Measurements from ENCODE around the gene PCDHGA4.
A peak's percentile ranks its signal among the peaks of the same experiment; 100 is the strongest.
"Not testable (repeated sequence)": the region's sequence is repeated elsewhere in the genome, so short reads cannot be mapped to it uniquely, and the experiment has no call there.

PCDHGA4 gene

DNA sequence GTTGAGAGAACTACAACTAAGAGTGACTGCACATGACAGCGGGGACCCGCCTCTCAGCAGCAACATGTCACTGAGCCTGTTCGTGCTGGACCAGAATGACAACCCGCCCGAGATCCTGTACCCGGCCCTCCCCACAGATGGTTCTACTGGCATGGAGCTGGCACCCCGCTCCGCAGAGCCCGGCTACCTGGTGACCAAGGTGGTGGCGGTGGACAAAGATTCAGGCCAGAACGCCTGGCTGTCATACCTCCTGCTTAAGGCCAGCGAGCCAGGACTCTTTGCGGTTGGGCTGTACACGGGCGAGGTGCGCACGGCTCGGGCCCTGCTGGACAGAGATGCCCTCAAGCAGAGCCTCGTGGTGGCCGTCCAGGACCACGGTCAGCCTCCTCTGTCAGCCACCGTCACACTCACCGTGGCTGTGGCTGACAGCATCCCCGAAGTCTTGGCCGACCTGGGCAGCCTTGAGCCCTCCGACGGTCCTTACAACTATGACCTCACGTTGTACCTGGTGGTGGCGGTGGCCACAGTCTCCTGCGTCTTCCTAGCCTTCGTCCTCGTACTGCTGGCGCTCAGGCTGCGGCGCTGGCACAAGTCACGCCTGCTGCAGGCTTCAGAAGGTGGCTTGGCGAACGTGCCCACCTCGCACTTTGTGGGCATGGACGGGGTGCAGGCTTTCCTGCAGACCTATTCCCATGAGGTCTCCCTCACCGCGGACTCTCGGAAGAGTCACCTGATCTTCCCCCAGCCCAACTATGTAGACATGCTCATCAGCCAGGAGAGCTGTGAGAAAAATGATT lies 29.8 kb downstream of the PCDHGA4 start:
- no peak for DNase-seq

DNA sequence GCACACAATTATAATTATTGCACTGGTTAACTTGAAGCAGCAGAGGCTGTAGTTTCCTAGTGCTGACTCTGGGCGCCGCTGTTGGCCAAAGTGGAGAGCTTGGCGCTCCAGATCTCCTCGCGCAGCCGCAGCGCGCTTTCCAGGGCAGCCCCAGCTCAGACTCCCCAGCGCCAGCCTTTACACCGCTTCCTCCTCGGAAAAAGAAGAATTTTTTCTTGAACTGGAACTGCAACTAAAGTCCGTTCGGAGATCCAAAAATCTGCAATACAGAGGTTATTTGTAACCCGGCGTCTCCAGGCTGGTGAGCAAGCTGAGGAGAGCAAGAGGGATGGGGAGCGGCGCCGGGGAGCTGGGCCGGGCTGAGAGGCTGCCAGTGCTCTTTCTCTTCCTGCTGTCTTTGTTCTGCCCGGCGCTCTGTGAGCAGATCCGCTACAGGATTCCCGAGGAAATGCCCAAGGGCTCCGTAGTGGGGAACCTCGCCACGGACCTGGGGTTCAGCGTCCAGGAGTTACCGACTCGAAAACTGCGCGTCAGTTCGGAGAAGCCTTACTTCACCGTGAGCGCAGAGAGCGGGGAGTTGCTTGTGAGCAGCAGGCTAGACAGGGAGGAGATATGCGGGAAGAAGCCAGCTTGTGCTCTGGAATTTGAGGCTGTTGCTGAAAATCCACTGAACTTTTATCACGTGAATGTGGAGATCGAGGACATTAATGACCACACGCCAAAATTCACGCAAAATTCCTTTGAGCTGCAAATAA lies 32.9 kb downstream of the PCDHGA4 start, which contains the start of gene PCDHGB4:
Gene PCDHGB4, plus strand, starts transcription at position 142 of the 755 bp plus-strand sequence. Its CDS starts 187 bp downstream, at position 329.
- peak; percentile 39 for DNase-seq

DNA sequence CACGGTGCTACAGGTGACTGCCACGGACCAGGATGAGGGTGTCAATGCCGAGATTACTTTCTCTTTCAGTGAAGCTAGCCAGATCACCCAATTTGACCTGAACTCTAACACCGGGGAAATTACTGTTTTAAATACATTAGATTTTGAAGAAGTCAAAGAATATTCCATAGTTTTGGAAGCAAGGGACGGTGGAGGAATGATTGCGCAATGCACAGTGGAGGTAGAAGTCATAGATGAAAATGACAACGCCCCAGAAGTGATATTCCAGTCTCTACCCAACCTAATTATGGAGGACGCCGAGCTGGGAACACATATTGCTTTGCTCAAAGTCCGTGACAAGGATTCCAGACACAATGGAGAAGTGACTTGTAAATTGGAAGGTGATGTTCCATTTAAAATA lies 33.8 kb downstream of the PCDHGA4 start:
- no peak for DNase-seq

DNA sequence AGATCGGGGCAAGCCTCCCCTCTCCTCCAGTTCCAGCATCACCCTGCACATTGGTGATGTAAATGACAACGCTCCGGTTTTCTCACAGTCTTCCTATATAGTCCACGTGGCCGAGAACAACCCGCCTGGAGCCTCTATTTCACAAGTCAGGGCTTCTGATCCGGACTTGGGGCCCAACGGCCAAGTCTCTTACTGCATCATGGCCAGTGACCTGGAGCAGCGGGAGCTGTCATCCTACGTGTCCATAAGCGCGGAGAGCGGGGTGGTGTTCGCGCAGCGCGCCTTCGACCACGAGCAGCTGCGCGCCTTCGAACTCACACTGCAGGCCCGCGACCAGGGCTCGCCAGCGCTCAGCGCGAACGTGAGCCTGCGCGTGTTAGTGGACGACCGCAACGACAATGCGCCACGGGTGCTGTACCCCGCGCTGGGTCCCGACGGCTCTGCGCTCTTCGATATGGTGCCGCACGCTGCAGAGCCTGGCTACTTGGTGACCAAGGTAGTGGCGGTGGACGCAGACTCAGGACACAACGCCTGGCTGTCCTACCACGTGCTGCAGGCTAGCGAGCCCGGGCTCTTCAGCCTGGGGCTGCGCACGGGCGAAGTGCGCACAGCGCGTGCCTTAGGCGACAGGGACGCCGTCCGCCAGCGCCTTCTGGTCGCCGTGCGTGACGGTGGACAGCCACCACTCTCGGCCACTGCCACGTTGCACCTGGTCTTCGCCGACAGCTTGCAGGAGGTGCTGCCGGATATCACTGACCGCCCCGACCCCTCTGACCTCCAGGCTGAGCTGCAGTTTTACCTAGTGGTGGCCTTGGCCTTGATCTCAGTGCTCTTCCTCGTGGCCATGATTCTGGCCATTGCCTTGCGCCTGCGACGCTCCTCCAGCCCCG lies 34.6 kb downstream of the PCDHGA4 start:
- DNase-seq, result no peak

DNA sequence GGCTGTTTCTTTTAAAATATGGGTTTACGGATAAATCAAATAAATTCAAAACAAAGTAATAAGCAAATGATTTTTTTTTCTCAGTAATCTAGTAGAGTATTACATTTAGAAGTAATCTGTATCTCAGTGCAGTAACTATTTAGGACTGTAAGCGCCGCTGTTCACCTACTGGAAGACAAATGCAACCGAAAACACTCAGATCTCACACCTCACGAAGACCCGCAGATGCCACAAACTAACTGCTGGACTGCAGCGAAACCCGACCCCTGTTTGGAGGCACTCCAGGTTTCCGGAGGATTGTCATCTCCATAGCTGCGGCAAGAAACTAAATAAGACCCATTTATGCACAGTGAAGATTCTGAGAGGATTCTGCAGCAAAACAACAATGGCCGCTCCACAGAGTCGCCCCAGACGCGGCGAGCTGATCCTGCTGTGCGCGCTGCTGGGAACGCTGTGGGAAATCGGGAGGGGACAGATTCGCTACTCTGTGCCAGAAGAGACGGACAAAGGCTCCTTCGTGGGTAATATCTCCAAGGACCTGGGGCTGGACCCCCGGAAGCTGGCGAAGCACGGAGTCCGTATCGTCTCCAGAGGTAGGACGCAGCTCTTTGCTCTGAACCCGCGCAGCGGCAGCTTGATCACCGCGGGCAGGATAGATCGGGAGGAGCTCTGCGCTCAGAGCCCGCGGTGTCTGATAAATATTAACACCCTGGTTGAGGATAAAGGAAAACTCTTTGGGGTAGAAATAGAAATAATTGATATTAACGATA lies 37.8 kb downstream of the PCDHGA4 start, which contains the start of gene PCDHGA8:
Gene PCDHGA8, plus strand, starts transcription at position 205 of the 770 bp plus-strand sequence. Its CDS starts 181 bp downstream, at position 386.
- DNase-seq, result no peak

DNA sequence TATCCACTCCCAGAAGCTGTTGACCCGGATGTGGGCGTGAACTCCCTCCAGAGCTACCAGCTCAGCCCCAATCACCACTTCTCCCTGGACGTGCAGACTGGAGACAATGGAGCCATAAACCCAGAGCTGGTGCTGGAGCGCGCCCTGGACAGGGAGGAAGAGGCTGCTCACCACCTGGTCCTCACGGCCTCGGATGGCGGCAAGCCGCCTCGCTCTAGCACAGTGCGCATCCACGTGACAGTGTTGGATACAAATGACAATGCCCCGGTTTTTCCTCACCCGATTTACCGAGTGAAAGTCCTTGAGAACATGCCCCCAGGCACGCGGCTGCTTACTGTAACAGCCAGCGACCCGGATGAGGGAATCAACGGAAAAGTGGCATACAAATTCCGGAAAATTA lies 38.4 kb downstream of the PCDHGA4 start:
- DNase-seq, result no peak

DNA sequence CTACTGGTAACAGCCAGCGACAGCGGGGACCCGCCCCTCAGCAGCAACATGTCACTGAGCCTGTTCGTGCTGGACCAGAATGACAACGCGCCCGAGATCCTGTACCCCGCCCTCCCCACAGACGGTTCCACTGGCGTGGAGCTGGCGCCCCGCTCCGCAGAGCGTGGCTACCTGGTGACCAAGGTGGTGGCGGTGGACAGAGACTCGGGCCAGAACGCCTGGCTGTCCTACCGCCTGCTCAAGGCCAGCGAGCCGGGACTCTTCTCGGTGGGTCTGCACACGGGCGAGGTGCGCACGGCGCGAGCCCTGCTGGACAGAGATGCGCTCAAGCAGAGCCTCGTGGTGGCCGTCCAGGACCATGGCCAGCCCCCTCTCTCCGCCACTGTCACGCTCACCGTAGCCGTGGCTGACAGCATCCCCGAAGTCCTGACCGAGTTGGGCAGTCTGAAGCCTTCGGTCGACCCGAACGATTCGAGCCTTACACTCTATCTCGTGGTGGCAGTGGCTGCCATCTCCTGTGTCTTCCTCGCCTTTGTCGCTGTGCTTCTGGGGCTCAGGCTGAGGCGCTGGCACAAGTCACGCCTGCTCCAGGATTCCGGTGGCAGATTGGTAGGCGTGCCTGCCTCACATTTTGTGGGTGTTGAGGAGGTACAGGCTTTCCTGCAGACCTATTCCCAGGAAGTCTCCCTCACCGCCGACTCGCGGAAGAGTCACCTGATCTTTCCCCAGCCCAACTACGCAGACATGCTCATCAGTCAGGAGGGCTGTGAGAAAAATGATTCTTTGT lies 39.8 kb downstream of the PCDHGA4 start:
- not testable (repeated sequence) for DNase-seq

DNA sequence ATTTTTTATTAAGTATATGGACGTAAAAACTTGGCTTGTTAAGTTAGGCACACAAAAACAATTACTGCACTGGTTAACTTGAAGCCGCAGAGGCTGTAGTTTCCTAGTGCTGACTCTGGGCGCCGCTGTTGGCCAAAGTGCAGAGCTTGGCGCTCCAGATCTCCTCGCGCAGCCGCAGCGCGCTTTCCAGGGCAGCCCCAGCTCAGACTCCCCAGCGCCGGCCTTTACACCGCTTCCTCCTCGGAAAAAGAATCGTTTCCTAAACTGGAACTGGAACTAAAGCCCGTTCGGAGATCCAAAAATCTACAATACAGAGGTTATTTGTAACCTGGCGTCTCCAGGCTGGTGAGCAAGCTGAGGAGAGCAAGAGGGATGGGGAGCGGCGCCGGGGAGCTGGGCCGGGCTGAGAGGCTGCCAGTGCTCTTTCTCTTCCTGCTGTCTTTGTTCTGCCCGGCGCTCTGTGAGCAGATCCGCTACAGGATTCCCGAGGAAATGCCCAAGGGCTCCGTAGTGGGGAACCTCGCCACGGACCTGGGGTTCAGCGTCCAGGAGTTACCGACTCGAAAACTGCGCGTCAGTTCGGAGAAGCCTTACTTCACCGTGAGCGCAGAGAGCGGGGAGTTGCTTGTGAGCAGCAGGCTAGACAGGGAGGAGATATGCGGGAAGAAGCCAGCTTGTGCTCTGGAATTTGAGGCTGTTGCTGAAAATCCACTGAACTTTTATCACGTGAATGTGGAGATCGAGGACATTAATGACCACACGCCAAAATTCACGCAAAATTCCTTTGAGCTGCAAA lies 43.1 kb downstream of the PCDHGA4 start, which contains the start of gene PCDHGB5:
Gene PCDHGB5, plus strand, starts transcription at position 192 of the 796 bp plus-strand sequence. Its CDS starts 181 bp downstream, at position 373.
- DNase-seq, result peak; percentile 42

DNA sequence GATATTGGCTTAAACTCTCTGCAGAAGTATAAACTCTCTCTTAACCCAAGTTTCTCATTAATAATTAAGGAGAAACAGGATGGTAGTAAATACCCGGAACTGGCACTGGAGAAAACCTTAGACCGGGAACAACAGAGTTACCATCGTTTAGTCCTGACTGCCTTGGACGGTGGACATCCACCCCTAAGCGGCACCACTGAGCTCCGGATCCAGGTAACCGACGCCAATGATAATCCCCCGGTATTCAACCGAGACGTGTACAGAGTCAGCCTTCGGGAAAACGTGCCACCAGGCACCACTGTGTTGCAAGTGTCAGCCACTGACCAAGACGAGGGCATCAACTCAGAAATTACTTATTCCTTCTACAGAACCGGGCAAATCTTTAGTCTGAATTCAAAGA lies 43.8 kb downstream of the PCDHGA4 start:
- DNase-seq, result no peak

DNA sequence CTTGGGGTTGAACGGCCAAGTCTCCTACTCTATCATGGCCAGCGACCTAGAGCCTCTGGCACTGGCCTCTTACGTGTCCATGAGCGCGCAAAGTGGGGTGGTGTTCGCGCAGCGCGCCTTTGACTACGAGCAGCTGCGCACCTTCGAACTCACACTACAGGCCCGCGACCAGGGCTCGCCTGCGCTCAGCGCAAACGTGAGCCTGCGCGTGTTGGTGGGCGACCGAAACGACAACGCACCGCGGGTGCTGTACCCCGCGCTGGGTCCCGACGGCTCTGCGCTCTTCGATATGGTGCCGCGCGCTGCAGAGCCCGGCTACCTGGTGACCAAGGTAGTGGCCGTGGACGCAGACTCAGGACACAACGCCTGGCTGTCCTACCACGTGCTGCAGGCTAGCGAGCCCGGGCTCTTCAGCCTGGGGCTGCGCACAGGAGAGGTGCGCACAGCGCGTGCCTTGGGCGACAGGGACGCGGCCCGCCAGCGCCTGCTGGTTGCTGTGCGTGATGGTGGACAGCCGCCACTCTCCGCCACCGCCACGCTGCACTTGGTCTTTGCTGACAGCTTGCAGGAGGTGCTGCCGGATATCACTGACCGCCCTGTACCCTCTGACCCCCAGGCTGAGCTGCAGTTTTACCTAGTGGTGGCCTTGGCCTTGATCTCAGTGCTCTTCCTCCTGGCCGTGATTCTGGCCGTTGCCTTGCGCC lies 44.9 kb downstream of the PCDHGA4 start:
- no peak for DNase-seq

DNA sequence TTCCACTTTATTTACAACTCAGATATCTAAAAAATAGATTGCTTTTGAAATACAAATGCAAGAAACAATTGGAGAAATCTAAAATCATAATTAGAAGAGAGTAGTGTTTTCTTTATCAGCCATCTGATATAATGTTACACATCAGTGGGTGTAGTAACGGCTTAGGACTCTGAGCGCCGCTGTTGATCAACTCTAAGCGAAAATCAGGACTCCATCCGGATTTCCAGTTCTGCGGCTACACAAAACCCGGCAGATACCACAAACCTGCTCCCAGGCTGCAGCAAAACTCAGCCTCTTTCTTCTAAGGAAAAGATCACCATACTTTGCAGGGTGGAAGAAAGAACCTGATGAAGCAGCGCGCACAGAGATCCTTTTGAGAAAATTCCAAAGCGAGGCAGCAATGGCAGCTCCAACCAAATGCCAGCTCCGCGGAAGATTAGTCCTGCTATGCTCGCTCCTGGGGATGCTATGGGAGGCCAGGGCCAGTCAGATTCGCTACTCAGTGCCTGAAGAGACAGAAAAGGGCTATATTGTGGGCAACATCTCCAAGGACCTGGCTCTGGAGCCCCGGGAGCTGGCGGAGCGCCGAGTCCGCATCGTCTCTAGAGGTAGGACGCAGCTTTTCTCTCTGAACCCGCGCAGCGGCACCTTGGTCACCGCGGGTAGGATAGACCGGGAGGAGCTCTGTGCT lies 47.9 kb downstream of the PCDHGA4 start, which contains the start of gene PCDHGA9:
Gene PCDHGA9, plus strand, starts transcription at position 226 of the 691 bp plus-strand sequence. Its CDS starts 175 bp downstream, at position 401.
- DNase-seq, result peak; percentile 45

DNA sequence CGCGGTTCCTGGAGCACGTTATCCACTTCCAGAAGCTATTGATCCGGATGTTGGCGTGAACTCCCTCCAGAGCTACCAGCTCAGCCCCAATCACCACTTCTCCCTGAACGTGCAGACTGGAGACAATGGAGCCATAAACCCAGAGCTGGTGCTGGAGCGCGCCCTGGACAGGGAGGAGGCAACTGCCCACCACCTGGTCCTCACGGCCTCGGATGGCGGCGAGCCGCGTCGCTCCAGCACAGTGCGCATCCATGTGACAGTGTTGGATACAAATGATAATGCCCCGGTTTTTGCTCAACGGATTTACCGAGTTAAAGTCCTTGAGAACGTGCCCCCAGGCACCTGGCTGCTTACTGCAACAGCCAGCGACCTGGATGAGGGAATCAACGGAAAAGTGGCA lies 48.6 kb downstream of the PCDHGA4 start:
- DNase-seq, result no peak
